Measurements from ENCODE around the gene DLGAP1.

GRCh38 chr18:3598581-3598980 lies 856.5 kb downstream of the DLGAP1 start:
- no peak for TF ChIP-seq CTCF (IDR thresholded peaks at IDR 0.05)
- TF ChIP-seq POLR2A (IDR thresholded peaks at IDR 0.05): no peak
- no peak for TF ChIP-seq EP300 (IDR thresholded peaks at IDR 0.05)
